GM19455 (cell line): ENCODE measurements around the gene ACO2.
"Not testable (repeated sequence)": the region's sequence is repeated elsewhere in the genome, so short reads cannot be mapped to it uniquely, and the experiment has no call there.

Source experiments
- ATAC-seq: cut with Tn5 transposase; IDR thresholded peaks from one replicate; pipeline ENCODE4 v1.9.1; 2021; ENCODE audit not compliant: unreplicated experiment

The ACO2 gene

DNA sequence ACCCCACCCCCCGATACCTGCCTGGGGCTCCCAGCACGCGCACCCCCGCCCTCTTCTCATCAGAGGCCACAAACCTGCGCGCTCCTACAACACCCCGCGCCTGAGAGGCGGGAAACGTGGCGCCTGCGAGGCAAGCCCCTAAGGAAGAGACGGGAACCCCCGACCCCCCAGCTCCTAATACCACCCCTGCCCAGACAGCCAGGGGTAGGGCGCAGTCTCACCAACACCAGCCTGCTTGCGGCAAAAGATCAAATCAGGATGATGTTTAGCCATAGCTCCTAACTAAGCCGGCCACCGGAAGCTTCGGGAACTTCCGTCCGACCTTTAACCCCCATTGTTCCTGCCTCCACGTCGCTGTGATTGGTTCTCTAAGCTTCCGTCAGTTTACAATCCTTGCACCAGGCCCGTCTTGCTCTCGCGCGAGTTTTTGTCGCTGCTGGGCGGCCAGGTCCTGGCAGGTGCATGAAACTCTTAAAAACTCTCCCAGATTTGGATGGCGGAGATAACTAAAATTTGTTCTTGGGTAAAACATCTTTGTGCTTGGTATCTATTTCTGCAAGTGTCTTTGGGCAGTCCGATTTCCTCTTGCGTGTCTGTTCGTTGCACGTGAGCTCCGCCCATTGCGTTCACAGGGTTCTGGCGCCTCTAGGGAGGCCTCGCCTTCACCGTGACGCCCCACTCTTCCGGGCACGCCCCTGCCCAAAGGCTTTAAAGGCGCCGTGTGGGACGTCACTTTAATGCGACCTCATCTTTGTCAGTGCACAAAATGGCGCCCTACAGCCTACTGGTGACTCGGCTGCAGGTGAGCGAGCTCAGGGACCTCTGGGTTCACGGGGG is at the start of gene ACO2, which contains the start of gene PHF5A:
Gene ACO2 (plus strand): TSS at position 737 of the 837 bp plus-strand sequence. CDS start 30 bp downstream, at position 767.
Gene PHF5A (minus strand): TSS at position 312 of the 837 bp plus-strand sequence. CDS start 39 bp downstream, at position 273.
- ATAC-seq, result peak; percentile 82

DNA sequence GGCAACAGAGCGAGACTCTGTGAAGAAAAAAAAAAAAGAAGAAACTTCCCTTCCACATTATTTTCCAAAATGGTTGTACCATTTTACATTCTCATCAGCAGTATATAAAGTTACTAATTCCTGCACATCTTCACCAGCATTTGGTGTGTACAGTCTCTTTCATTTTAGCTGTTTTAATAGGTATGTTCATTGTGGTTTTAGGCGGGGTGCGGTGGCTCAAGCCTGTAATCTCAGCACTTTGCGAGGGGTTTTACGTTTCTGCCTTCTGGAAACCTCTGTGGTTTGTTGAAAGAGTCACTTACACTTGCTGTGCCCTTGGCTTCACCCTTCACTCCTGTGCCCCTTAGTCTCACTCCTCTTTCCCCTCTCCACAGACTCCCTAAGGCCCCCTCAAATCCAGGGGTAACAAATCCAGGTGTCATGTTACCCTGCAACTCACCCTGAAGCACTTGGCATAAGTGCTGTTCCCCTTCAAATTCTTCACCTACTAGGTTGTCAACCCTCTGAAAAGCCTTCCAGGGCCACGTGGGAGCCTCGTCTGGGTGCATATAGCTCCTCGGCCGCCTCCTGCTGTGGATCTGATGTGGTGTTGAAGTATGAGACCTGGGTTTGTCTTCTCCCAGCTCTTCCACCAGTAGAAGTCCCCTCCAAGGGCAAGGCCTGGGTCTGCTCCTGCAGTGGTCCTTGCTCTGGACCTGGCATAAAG is 43.1 kb upstream of the ACO2 start:
- no peak for ATAC-seq

DNA sequence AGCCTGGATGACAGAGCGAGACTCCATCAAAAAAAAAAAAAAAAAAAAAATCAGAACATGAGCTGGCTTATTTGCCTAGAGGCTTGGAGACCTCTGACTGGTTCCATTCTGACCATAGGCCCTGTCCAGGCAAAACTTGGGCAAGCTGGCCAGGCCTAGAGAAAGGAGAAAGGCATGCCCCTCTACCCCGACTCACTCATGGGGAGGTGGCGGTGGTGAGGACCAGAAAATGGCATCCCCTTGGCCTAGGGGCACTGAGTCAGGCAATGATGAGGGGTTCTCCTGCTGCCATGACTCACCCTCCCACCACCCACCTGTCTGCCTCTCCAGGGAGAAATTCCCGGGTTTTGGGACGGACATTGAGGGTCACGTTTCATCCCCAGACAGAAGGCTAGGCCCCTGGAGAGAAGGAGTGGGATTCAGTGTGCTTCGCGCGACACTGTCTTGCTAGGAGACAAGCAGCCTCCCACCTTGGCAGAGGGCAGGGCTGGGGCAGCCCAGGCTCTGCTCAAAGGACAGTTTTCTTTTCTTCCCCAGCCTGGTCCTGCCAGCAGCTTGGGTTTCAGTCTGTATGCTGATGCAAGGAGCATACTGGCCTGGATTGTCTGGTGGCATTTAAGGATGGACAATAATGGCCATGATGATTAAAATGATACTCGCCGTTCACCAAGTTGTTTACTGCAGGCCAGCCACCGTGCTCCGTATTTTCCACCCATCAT is 39.5 kb upstream of the ACO2 start:
- no peak for ATAC-seq

- ATAC-seq, result no peak
These were observed 39.0 kb upstream of the ACO2 start for GRCh38 chr22:41429951-41430332.

DNA sequence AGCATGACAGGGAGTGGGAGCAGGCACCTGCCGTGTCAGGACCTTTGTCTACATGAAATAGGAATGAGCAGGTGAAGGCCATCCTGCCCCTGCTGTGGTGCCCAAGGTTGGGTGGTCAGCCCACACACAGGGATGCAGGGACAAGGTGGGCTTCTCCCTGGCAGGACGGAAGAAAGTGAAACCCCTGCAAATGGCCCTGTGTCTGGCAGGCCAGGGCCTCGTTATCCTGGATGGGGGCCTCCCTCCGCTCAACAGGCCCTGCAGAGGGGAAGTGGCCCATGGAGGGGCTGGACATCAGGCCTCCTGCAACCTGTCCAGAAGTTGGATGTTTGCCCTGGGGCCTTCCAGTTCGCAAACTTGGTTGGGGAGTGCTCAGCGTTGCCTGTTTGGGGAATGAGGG is 37.3 kb upstream of the ACO2 start:
- no peak for ATAC-seq

DNA sequence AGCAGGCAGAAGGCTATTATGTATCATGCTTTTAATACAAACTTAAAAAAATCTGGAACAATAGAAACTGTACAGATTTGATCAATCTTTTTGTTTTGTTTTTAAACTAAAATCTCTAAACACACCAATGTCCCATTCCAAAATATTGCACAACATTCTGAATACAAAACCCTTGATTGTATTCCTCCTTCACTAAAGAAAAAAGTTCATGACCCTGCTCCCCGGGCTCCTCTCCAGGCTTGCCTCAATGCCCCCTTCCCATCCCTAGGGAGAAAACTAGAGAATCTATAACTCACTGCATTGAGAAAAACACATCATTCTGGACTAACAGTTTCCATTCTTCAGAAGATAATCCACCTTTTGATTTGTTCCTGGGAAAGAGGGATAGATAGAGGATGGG is 35.4 kb upstream of the ACO2 start:
- ATAC-seq, result not testable (repeated sequence)

DNA sequence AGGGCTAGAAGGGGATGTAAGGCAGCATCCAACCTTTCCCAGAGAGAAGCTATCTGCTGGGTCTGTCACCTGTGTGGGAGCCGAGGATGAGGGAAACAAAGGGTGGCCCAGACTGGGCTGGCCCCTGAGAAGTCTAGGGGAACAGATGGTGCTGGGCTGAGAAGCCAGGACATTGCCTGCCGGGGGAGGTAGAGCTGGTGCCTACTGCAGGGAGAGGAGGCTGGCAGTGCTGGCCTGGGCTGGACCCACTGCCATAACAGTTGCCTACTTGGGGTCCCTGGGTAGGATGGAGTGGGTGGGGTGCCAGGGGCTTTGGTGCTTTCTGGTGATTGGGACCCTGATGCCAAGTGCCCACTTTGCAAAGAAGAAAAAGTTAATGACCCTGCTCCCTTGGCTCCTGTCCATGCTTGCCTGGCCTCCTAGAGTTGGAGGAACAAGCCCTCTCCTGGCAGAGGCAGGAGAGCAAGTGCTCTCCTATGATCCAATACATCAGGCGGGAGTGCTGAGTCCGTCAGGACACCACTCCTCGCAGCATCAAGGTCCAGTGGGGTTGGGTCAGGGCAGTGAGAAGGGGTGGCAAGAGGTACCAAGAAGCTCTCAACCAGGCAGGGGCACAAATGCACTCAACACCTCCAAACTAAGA is 34.4 kb upstream of the ACO2 start:
- not testable (repeated sequence) for ATAC-seq

- no peak for ATAC-seq
These were observed 33.4 kb upstream of the ACO2 start for GRCh38 chr22:41435560-41435959.

DNA sequence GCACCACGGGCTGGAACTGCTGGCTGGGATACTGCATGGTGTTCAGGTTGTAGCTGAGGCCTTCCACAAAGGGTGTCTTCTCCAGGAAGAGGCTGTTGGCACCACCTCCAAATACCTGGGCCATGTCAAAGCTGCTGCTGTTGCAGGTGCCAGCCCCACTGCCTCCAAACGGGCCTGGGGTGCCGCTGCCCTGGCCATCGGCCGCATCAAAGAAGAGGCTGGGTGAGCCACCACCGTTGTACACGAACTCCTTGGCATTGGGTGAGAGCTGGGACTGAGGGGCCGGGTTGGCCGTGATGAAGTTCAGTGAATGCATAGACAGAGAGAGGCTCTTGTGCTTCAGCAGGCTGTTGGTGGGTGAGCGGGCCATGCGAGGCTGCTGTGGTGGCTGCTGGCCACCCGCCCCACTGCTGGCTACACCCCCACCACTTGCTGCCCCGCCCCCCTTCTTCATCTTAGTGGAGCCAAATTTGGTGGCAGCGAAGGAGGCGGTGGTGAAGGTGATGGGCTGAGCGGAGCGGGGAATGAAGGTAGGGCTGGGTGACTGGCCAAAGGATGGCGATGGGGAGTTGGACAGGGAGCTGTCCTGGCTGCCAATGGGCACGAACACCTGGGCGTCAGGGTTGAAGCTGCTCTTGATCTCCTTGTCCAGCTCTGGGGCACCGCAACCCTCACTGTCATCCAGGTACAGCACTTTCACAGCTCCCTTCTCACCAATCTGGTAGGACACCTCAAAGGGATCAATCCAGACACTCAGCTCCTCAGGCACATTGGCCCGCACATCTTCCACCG is 32.4 kb upstream of the ACO2 start:
- ATAC-seq, result no peak

DNA sequence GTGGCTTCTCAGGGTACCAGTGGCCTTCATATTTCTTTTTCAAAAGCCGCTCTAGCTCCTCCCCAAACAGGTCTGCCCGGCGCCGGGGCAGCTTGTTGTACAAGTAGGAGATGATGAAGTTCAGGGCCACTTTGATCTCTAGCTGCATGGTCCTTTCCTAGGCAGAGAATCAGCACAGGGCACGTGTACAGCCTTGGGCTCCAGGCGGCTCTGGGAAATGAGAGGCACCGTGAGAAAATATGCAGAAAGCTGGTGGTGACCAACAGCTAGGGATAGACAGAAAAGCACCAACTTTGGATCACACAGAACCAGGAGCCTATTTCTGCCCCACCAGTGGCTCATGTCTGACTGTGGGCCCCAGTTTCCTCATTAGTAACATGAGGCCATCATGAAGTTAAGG is 31.7 kb upstream of the ACO2 start:
- no peak for ATAC-seq

- not testable (repeated sequence) for ATAC-seq
These were observed 28.4 kb upstream of the ACO2 start for GRCh38 chr22:41440511-41440910.

DNA sequence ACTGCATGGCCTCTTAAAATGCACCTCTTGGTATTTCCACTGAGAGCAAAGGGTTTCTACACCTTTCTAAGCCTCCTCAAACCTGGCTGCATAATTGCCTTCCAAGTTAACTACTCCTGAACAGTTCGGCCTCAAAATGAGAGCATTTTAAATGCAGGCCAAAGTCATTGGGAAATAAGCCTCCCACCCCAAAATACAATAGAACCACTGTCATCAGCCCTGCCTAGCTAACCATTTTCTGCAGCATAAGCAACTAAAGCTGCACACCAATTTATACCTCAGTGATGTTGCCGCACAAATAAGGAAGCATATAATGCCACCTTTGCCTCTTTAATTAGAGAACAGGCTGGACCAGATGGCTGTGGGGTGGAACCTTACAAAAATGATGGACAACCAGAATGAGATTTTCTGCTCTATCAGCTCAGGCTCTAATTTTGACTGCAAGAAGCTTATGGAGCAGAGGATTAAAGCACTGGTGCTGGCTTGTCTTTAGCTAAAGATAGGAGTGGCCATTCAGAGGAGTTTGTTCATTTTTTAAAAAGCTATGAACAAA is 26.6 kb upstream of the ACO2 start:
- no peak for ATAC-seq

- ATAC-seq, result peak; percentile 49
These were observed 24.4 kb upstream of the ACO2 start for GRCh38 chr22:41444360-41445128.

DNA sequence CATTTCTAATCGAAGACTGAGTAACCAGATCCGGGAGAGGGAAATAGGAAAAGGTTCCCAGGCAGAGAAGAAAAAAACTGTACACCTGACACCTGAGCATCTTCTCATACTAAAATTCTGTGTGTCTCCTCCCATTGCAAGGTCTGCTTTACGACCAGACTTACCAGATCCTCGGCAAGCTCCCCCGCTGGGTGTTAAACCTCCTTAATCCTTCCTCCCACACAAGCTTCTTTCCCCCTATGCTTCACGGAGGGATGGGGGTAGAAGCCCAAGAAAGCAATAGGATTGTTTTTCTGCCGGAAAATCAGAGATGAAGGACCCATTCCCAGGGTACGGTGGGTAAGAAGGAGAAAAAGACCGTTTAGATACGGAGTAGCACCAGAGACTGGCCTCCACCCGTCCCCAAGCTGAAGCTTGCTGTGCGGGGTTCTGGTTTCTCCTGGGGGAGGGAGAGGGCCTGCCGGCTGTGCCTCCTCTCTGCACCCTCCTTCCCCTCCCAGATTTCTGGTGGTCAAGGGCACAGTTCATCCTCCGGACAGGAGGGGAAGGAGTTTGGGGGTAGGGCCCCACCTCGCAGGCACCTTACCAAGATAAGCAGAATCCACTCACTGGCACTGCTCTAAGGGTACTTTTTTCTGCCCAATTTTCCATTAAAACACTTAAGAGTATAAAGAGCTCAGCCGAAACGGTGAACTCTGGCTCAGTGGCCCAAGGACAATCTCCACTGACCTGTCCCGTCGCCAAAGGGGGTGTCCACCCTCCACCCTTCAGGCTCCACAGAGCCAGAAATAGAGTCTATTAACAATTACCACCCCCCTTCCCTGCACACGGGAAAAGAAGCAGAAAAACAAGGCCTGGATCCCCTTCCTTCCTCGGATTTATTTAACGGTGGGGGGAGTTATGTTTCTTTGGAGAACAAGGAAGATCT is 23.5 kb upstream of the ACO2 start:
- ATAC-seq, result no peak

- no peak for ATAC-seq
These were observed 22.8 kb upstream of the ACO2 start for GRCh38 chr22:41446057-41446501.

GRCh38 chr22:41446639-41447434 is 22.1 kb upstream of the ACO2 start, which contains the start of gene TOB2:
Gene TOB2, minus strand, starts transcription at chr22:41446801. Its CDS starts 9,456 bp downstream, at chr22:41437345.
- peak; percentile 35 for ATAC-seq
